A673 (cell line): ENCODE results near the gene MRPL52. TPM values are rescaled to one million over a fixed set of nuclear protein-coding genes. Genes with fewer than 3 reads are reported as not detected.

Source experiments
- BruUV-seq: library from RNA; stranded (reverse); fragments of 400-500 nt; replicated peaks from 2 replicates; lab custom pipeline; 2021; lab: Mats Ljungman, UMichigan
- CTCF ChIA-PET: fragments of 300-600 bp; sonication (Branson Sonifier 250); formaldehyde crosslinking; loops from one replicate; lab custom pipeline; 2022; ENCODE audit warnings: antibody characterized with exemption; lab: Charles Lee
- POLR2A ChIA-PET: fragments of 300-600 bp; sonication (Branson Sonifier 250); formaldehyde crosslinking; loops from one replicate; lab custom pipeline; 2022; ENCODE audit warnings: antibody characterized with exemption; ENCODE audit not compliant: low non-redundant PET; lab: Charles Lee
- DNase-seq: peaks from one replicate; pipeline ENCODE4 v3.0.0-alpha.2; 2015; ENCODE audit warnings: low spot score
- H3K27ac ChIP-seq: fragments of 200-600 bp; sonication (generic); 2 replicates; pipeline ENCODE4 v1.5.1; 2016; ENCODE audit warnings: mixed run types, low read depth, mild to moderate bottlenecking, mixed read lengths, antibody characterized with exemption, low read length; ENCODE audit not compliant: poor library complexity, severe bottlenecking
- H3K27me3 ChIP-seq: fragments of 200-600 bp; sonication (generic); replicated peaks from 2 replicates; pipeline ENCODE4 v1.6.1; 2017; ENCODE audit warnings: mixed run types, low read depth, mild to moderate bottlenecking, mixed read lengths, antibody characterized with exemption, low read length; ENCODE audit not compliant: insufficient read depth, poor library complexity
- H3K36me3 ChIP-seq: fragments of 200-600 bp; sonication (generic); 2 replicates; pipeline ENCODE4 v1.6.1; 2016; ENCODE audit warnings: mixed run types, mild to moderate bottlenecking, mixed read lengths, antibody characterized with exemption, low read length; ENCODE audit not compliant: insufficient read depth, poor library complexity, severe bottlenecking
- H3K4me1 ChIP-seq: fragments of 200-600 bp; sonication (generic); 2 replicates; pipeline ENCODE4 v1.6.1; 2017; ENCODE audit warnings: mixed run types, mild to moderate bottlenecking, mixed read lengths, antibody characterized with exemption, low read length; ENCODE audit not compliant: insufficient read depth, poor library complexity, severe bottlenecking
- H3K4me3 ChIP-seq: fragments of 200-600 bp; sonication (generic); 2 replicates; pipeline ENCODE4 v1.5.1; 2016; ENCODE audit warnings: low read depth, mixed run types, mild to moderate bottlenecking, mixed read lengths, low read length; ENCODE audit not compliant: poor library complexity, severe bottlenecking
- H3K9me3 ChIP-seq: fragments of 200-600 bp; sonication (generic); 2 replicates; pipeline ENCODE4 v1.6.1; 2016; ENCODE audit warnings: mixed run types, low read depth, mild to moderate bottlenecking, mixed read lengths, antibody characterized with exemption, low read length; ENCODE audit not compliant: poor library complexity, severe bottlenecking
- EZH2 ChIP-seq: fragments of 200-600 bp; sonication (generic); IDR thresholded peaks from 2 replicates; pipeline ENCODE4 v1.6.1; 2017; ENCODE audit warnings: borderline replicate concordance, low read depth, mild to moderate bottlenecking, mixed read lengths, antibody characterized with exemption, low read length; ENCODE audit not compliant: poor library complexity, severe bottlenecking
- intact Hi-C: fragments of 100-400 bp; cut with micrococcal nuclease; formaldehyde crosslinking; loops from one replicate; pipeline ENCODE4 v1.10.0; 2022; ENCODE audit not compliant: unreplicated experiment
- total RNA-seq: library from RNA; stranded (reverse); gene quantifications from 2 replicates; pipeline ENCODE4 v1.2.3, GENCODE V29; 2021
- TF ChIP-seq, protein P1 (sequence below): fragments of 300-800, 200-600 bp; sonication (generic); conservative IDR thresholded peaks from 2 replicates; pipeline ENCODE4 v1.5.1; 2017; ENCODE audit warnings: low read depth, mild to moderate bottlenecking, antibody characterized with exemption, low read length, moderate library complexity, mixed read lengths

The MRPL52 gene
- total RNA-seq, 1 experiment from 2014 or later = 187 TPM

GRCh38 chr14:22847661-22848341 lies 18.1 kb downstream of the MRPL52 start:
- no peaks in the 10 kb centered on the region for H3K27me3 ChIP-seq
- TF ChIP-seq, protein P1, sequence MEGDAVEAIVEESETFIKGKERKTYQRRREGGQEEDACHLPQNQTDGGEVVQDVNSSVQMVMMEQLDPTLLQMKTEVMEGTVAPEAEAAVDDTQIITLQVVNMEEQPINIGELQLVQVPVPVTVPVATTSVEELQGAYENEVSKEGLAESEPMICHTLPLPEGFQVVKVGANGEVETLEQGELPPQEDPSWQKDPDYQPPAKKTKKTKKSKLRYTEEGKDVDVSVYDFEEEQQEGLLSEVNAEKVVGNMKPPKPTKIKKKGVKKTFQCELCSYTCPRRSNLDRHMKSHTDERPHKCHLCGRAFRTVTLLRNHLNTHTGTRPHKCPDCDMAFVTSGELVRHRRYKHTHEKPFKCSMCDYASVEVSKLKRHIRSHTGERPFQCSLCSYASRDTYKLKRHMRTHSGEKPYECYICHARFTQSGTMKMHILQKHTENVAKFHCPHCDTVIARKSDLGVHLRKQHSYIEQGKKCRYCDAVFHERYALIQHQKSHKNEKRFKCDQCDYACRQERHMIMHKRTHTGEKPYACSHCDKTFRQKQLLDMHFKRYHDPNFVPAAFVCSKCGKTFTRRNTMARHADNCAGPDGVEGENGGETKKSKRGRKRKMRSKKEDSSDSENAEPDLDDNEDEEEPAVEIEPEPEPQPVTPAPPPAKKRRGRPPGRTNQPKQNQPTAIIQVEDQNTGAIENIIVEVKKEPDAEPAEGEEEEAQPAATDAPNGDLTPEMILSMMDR = no peak
- no peak for TF ChIP-seq EZH2
- H3K4me3 ChIP-seq = no peak overlapping the region
- H3K4me1 ChIP-seq = peaks cover 24% of the 10 kb centered on the region
- ChIA-PET POLR2A (no interaction called here), CTCF (no interaction called here)
- peaks cover 34% of the 10 kb centered on the region for H3K36me3 ChIP-seq
- DNase-seq = no peak
- intact Hi-C loops = no loop called here
- no TSS peak for BruUV-seq
- no peaks in the 10 kb centered on the region for H3K9me3 ChIP-seq
- H3K27ac ChIP-seq = peak overlapping the region; percentile 77

DNA sequence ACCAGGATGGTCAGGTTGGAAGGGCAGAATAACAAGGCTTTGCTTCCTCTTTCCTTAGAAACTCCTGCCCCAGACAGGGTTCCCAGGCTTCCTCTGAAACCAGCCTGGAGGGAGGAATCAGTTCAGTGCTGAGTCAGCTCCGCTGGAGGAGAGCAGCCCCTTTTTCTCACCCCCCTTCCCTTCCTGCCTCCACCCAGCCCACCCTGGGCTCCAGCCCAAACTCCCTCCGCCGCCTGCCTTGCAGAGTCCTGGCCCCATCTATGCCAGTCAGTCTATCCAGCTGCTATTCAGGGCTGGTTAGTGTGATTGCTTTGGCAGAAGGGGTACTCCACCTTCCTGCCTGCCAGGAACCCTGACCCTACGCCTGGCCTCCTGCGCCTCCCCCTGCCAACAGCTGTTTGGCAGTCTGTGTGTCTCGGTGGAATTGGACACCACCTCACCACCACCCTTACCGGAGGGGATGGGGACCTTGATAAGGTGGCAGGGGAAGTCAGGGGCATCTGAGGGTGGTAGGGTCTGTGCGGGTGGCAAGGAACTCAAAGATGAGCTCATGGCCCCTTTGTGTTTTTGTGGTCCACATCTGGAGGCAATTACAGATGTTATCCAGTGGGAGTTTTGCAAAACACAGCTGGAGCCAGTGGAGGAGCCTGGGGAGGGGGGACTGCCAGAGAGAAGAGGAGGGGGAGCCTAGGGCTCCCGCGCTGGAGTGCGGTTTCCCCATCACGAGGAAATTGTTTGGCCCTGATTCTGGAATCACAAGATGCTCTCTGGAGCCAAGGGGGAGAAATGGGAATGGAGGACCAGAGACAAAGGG lies 18.9 kb downstream of the MRPL52 start:
- POLR2A ChIA-PET = no interaction called here
- no TSS peak for BruUV-seq
- DNase-seq = peak; percentile 74
- Histone ChIP-seq H3K36me3 (peaks cover 27% of the 10 kb centered on the region), H3K27ac (peak overlapping the region; percentile 77), H3K4me1 (peaks cover 25% of the 10 kb centered on the region), H3K4me3 (no peak overlapping the region), H3K9me3 (no peaks in the 10 kb centered on the region), H3K27me3 (no peaks in the 10 kb centered on the region)
- CTCF ChIA-PET = interaction anchor here (1.0 to 1.6 kb wide), 3 partner anchors 26 to 292 kb away, joined by 4 to 7 read pairs (median 6); no protein-coding TSS in a partner anchor
- intact Hi-C loops = no loop called here
- TF ChIP-seq, protein P1 = no peak
- TF ChIP-seq EZH2 = no peak

DNA sequence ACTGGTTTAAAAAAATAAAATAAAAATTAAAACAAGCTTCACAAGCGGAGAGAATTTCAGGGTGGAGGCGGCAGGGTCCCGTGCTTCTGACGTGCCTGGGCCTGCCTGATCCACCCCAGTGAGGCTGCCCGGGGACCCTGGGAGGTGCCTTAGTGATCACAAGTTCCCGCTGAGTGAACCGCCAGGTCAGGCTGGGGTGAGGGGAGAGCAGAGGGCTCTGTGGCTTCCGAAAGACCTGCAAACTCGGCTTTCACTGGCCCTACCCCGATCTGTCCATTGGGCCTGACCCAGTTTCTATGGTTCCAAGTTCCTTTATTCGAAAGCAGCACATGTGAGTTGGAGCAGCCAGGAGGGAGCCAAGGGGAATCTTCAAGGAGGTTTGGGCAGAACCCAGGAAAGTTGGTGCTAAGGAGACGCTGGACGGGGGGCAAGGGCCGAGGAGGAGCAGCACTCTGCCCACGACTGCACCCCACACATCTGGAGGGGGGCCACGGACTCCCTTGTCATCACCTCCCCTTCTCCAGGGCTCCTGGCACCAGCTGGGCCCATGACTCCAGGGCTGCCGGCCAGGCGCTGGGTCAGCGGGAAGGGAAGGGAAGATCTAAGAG lies 19.6 kb downstream of the MRPL52 start:
- no peaks in the 10 kb centered on the region for H3K27me3 ChIP-seq
- TF ChIP-seq, protein P1 = no peak
- TF ChIP-seq EZH2 = no peak
- peaks cover 25% of the 10 kb centered on the region for H3K4me1 ChIP-seq
- intact Hi-C loops = no loop called here
- CTCF ChIA-PET = interaction anchor here (1.0 to 1.6 kb wide), 3 partner anchors 26 to 292 kb away, joined by 4 to 7 read pairs (median 6); no protein-coding TSS in a partner anchor
- no peaks in the 10 kb centered on the region for H3K9me3 ChIP-seq
- POLR2A ChIA-PET = no interaction called here
- peak overlapping the region; percentile 77 for H3K27ac ChIP-seq
- H3K36me3 ChIP-seq = peaks cover 19% of the 10 kb centered on the region
- DNase-seq = no peak
- no TSS peak for BruUV-seq
- H3K4me3 ChIP-seq = no peak overlapping the region
